Cardiac septum (tissue), 1 donor: Measurements from ENCODE around the gene BLNK. TPM values are rescaled to one million over a fixed set of nuclear protein-coding genes. Genes with fewer than 3 reads are reported as not detected.

Experiments
- DNase-seq: peaks from one replicate; pipeline ENCODE4 v3.0.0-alpha.2; 2020; ENCODE audit warnings: low spot score
- intact Hi-C: fragments of 100-400 bp; cut with DNase I; formaldehyde crosslinking; loops from one replicate; pipeline ENCODE4 v1.14.0; 2022
- total RNA-seq: library from RNA; stranded (reverse); fragmentation: NEBNext Ultra II Directional; extraction: Animal tissue kit (Norgen Biotek cat#: 25700); gene quantifications from one replicate; pipeline ENCODE4 v1.2.1, GENCODE V29; 2021
- donor health status: DM: no; HTN: no; CAD: no.

The BLNK gene
- total RNA-seq, 1 donor from 2014 or later, result 0.86 TPM

DNA sequence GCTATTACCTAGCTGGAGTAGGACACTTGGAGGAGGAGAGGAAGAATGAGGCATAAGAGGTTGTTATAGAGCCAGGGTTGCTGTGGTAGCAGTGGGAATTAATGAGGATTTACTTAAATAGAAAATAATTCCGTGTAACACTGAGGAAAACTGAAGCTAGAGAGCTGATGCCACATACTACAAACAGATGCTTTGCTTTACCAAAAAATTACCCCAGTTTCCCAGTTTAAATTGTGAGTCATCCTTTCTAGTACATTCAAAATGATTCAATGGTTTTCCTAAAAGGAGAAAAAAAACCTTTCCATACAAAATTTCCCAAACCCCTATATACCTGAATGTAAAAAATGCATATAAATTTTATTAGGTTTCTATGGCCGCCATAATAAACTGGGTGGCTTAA lies 82.9 kb downstream of the BLNK start:
- intact Hi-C loops, result no loop called here
- no peak for DNase-seq

DNA sequence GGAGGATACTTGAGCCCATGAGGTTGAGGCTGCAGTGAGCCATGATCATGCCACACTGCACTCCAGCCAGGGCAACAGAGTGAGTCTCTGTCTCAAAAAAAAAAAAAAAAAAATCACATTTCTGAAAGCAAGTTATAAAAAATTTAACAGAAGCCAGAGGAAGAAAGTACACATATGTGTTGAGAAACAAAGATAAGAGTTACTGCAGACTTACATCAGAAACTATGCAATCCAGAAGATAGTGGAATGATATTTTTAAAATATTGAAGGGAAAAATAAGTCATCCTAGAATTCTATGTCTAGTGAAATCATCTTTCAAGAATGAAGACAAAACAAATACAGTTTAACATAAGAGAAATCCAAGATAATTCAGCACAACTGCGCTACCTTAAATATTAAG lies 94.4 kb downstream of the BLNK start:
- intact Hi-C loops, result no loop called here

DNA sequence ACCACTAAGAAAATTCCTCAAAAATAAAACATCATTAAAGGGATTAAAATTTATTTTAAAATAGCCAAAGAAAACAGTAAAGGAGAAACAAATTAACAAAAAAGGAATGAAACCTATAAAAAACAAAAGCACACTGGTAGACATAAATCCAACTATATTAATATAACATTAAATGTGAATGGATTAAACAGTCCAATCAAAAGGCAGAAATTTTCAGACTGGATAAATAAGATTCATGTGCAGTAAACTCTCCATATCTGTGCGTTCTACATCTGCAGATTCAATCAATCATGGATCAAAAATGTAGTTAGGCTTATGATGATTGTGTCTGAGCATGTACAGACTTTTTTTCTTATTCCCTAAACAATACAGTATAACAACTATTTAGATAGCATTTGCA lies 98.7 kb downstream of the BLNK start:
- no peak for DNase-seq
- intact Hi-C loops, result no loop called here

More for the DNA sequence above, 94.4 kb downstream of the BLNK start:
- DNase-seq, result no peak

DNA sequence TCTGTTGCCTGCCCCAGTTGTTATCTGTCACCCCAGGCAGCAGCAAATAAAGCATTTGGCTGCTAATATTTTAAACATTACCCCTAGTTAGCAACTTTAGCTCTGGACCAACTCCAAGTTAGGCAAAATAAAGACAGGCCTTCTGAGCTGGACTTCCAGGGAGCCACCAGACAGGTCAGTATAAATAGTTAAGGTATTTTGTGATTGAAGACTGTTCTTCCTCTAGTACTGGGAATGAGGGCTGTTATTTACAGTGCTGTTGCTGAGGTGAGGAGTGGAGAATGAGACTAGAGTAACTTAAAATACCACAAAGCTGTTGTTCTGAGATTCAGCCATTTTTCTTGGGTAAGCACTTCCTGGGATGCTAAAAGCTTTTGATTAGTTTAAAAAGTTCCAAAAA lies 101.1 kb downstream of the BLNK start:
- intact Hi-C loops, result no loop called here
- DNase-seq, result no peak

DNA sequence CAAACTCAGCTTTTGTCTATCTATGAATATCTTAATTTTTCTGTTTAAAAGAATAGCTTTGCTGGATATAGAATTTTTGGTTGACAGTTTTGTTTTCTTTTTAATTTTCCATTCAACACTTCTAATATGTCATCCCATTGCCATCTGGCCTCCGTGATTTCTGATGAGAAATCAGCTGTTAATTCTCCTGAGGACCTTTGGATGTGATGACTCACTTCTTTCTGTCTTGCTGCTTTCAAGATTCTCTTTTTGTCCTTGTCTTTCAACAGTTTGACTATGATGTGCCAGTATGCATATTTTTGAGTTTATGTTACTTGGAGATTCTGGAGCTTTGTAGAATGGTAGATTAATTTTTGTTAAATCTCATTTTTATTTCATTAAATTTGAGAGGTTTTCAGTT lies 102.8 kb downstream of the BLNK start:
- no peak for DNase-seq
- intact Hi-C loops, result no loop called here

DNA sequence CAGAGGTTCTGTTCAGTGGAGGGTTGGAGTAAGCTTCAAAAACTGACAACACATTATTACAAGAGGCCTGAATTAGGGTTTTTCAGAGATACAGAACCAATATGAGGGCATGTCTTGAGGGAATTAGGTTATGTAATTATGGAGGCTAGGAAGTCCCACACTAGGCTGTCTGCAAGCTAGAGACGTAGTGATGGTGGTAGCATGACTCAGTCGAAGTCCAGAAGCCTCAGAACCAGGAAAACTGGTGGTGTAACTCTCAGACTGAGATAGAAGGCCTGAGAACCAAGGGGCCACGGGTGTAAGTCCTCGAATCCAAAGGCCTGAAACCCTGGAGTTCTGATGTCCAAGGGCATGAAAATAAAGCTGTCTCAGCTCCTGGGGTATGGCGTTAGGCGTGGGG lies 105.6 kb downstream of the BLNK start:
- intact Hi-C loops, result no loop called here
- DNase-seq, result no peak

DNA sequence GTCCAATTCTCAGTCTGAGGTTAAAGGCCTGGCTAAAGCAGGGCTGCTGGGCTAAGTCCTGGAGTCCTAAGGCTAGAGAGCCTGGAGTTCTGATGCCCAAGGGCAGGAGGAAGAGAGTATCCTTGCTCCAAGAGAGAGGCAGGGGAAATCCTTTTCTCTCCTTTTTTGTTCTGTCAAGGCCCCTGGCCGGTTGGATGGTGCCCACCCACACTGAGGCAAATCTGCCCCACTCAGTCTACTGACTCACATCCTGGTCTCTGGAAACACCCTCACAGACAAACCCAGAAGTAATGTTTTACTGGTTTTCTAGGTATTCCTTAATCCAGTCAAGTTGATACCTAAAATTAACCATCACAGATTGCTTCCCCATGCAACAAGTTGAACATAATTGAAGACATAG lies 118.3 kb downstream of the BLNK start:
- DNase-seq, result no peak
- intact Hi-C loops, result no loop called here

DNA sequence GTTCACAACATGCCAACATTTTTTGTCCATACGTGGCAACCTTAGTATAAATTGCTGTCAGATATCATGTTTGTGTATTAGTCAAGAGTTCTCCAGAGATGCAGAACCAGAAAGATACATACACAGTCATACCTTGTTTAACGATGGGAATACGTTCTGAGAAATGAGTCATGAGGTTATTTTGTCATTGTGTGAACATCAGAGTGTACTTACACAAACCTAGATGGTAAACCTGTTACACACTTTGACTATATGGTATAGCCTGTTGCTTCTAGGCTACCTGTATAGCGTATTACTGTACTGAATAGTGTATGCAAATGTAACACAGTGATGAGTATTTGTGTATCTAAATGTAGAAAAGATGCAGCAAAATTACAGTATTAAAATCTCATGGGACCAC lies 118.9 kb downstream of the BLNK start:
- intact Hi-C loops, result no loop called here
- DNase-seq, result no peak

Other genes starting within 250 kb of the BLNK start
- 3.4 TPM for gene CCNJ, start 228.0 kb downstream of the BLNK start, total RNA-seq
- gene ZNF518A, start 141.3 kb downstream of the BLNK start, total RNA-seq, result 12.7 TPM
- gene DNTT, start 32.9 kb upstream of the BLNK start, total RNA-seq, result not detected
- not detected for gene OPALIN, start 87.4 kb upstream of the BLNK start, total RNA-seq
- gene TLL2, start 242.4 kb upstream of the BLNK start, total RNA-seq, result 3.8 TPM